ENCODE data around the gene CTSC.

DNA sequence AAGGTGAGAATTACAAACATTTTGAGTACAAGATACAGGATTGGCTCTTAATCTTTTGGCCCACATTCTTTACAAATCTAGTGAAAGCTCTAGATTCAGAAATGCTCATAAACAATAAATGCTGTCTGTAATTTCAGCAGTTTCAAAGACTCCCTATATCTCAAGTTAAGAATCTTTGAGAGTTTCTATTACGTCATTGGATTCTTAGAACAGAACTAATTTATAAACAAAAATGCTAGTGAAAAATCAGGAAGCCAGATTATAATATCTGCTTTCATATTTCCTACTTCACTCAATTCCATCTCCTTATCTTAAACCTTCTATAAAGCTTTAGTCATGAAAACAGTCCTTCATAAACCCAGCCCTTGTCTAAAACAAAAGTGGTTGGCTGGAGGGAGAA, 32.1 kb downstream of the CTSC start:
- TF ChIP-seq, protein P1, sequence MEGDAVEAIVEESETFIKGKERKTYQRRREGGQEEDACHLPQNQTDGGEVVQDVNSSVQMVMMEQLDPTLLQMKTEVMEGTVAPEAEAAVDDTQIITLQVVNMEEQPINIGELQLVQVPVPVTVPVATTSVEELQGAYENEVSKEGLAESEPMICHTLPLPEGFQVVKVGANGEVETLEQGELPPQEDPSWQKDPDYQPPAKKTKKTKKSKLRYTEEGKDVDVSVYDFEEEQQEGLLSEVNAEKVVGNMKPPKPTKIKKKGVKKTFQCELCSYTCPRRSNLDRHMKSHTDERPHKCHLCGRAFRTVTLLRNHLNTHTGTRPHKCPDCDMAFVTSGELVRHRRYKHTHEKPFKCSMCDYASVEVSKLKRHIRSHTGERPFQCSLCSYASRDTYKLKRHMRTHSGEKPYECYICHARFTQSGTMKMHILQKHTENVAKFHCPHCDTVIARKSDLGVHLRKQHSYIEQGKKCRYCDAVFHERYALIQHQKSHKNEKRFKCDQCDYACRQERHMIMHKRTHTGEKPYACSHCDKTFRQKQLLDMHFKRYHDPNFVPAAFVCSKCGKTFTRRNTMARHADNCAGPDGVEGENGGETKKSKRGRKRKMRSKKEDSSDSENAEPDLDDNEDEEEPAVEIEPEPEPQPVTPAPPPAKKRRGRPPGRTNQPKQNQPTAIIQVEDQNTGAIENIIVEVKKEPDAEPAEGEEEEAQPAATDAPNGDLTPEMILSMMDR (IDR thresholded peaks at IDR 0.05) = no peak
- TF ChIP-seq POLR2AphosphoS5 (IDR thresholded peaks at IDR 0.05) (no peak), POLR2A (IDR thresholded peaks at IDR 0.05; ENCODE audit: low read depth) (no peak), EP300 (IDR thresholded peaks at IDR 0.05) (no peak)
